HG02642 (cell line): ENCODE measurements around the gene MYL9.

ENCODE experiments used
- ATAC-seq: cut with Tn5 transposase; IDR thresholded peaks from one replicate; pipeline ENCODE4 v1.9.1; 2021; ENCODE audit warnings: mild to moderate bottlenecking; ENCODE audit not compliant: unreplicated experiment, poor library complexity

The MYL9 gene

DNA sequence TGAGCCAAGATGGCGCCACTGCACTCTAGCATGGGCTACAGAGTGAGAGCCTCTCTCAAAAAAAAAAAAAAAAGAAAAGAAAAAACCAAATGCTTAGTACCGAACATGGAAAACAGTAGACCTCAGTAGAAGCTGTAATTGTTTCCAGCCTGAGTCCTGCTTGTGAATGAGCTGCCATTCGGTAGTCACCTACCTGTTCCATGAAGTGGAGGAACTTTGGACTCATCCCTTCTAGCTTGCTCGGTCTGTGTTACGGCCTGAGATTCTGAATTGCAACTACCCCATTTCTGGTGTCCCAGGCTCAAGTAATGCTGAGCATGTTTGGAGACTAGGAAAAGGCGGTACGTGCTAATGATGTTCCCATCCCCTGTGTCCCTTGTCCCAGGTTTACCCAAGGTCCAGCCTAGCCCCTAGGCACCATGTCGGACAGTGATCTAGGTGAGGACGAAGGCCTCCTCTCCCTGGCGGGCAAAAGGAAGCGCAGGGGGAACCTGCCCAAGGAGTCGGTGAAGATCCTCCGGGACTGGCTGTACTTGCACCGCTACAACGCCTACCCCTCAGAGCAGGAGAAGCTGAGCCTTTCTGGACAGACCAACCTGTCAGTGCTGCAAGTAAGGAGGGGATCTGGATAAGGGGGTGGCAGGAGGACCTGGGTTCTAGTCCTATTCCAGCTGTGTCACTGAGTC is 37.2 kb downstream of the MYL9 start:
- no peak for ATAC-seq

DNA sequence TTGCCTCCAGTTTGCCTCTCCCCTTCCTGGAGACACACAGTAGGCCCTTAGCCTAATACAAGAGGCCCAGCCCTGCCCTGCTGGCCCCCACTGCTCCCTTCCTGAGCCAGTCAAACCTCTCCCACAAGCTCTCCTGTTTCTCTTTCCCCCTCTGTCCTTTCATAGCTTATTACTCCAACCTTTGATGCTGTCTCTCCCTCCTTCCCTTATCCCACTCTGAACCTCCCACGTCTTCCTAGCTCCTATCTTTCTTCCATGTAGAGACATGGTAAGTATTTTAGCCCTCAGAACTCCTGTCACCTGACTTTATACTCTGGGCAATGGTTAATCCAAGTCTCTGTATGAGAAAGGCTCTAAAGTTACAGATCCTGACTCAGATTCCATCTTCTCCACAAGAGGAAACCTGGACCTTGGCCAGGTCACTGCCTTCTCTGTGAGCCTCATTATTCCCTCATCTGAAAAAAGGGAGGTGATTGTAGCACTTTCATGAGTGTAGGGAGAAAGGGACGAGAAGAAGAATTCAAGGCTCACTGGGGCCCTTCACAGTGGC is 38.8 kb downstream of the MYL9 start:
- ATAC-seq, result no peak

DNA sequence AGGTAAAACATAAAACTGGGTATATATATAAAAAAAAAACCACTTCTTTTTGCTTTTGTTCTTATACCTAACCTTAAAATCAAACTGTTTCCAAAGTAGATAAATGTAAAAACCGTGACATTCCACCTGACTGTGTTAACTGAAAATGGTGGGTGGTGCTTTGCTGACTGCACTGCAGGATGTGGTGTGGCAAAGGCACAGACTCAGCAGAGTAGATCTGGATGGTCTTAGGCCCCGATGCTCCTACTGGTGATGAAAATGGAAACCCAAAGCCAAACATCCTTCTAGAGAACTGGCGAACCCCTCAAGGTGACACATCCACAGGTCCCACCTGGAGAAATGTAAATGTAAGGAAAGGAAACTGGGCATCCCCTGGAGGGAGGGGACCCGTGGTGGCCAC is 41.0 kb downstream of the MYL9 start:
- ATAC-seq, result no peak

- ATAC-seq, result no peak
Observed at GRCh38 chr20:36582821-36583220, 41.5 kb downstream of the MYL9 start.

DNA sequence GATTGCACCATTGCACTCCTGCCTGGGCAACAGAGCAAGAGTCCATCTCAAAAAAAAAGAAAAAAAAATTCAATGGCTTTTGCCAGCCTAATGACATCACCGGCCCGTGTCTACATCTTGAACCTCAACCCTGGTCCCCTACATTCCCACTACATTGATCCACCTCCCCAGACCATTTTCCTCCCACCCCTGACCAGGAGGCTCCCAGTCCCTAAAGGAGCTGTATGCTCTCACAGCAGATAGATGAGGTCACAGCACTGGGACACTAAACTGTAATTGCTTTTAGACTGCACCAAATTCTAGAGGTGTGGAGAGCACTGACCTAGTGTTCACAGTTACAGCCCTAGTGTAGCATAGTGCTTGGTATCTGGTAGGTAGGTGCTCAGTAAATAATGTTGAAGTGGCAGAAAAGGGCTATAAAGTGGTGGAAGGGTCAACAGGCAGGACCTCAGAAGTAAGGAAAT is 42.7 kb downstream of the MYL9 start:
- ATAC-seq, result no peak

GRCh38 chr20:36585410-36586125 is 44.2 kb downstream of the MYL9 start:
- ATAC-seq, result no peak

- ATAC-seq, result no peak
Observed at GRCh38 chr20:36587388-36588070, 46.2 kb downstream of the MYL9 start.

DNA sequence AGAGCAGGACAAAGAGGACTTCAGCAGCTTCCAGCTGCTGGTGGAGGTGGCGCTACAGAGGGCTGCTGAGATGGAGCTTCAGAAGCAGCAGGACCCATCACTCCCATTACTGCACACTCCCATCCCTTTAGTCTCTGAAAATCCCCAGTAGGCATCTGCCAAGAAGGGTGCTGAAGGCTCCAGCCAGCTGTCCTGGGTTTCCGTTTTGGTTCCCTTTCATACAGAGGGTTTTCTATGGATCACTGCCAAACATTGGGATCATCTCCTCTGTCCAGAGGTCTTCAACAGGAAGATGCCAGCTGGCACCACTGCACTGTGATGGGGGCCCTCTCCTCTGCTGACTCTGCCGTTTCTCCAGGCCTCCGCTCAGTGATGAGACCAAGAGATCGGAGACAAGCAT is 50.0 kb downstream of the MYL9 start:
- no peak for ATAC-seq

DNA sequence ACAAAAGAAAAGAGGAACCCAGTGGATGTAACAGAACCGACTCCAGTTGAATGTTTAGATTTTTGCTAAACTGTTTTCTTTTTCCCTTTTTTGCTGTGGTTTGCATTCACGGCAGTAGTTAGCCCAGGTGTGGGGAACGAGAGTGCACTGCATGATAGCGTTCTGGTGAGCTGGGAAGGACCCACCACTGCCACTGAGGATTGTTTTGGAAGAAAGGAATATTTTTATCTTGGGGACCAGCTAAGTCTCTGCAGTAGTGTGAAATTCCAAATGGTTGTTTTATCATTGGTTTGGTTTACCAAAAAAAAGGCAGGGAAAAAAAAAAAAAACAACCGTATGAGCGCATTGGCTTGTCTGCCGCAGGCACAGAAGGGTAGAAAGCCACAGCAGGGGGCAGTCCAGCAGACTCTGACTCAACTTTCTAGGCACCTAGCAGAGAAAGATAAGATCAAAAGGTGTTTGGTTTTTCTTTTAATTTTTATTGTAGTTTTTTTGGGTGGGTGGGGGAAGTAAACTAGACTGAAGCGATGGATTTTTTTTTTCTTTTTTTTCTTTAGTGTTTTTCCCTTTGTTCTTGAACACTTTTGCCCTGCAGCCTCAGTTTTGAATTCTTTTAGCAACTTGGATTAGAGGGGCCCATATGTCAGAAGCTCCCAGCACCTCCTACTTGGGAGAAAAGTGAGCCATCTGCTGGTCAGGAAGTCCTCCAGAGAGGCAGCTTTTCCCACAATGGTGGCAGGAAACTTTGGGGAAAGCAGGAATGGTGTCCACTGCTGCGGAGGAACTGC is 50.7 kb downstream of the MYL9 start:
- no peak for ATAC-seq

GRCh38 chr20:36593347-36593929 is 52.1 kb downstream of the MYL9 start:
- ATAC-seq, result no peak

- ATAC-seq, result no peak
Observed at GRCh38 chr20:36599912-36600345, 58.6 kb downstream of the MYL9 start.
